GM12865 (cell line): Measurements from ENCODE around the gene USP22.

Source experiments
- DNase-seq: peaks from one replicate; pipeline ENCODE4 v3.0.0; 2010; ENCODE audit warnings: low read depth
- H3K4me3 ChIP-seq: 2 replicates; pipeline ENCODE4 v1.5.1; 2011; ENCODE audit warnings: mild to moderate bottlenecking, low read depth, low read length, control low read depth
- CTCF ChIP-seq: IDR thresholded peaks from 2 replicates; pipeline ENCODE4 v1.5.1; 2011; ENCODE audit warnings: low read length, control low read depth, low read depth, inconsistent platforms; ENCODE audit not compliant: insufficient read depth; ENCODE audit errors: missing control alignments

Gene USP22

GRCh38 chr17:21082001-21082436, 39.2 kb upstream of the USP22 start:
- DNase-seq, result peak; percentile 9
- TF ChIP-seq CTCF, result no peak
- H3K4me3 ChIP-seq, result no peak overlapping the region

- DNase-seq, result no peak
- no peak overlapping the region for H3K4me3 ChIP-seq
- TF ChIP-seq CTCF, result no peak
Measured at GRCh38 chr17:21079196-21079595, 36.4 kb upstream of the USP22 start.

GRCh38 chr17:21078016-21078780, 35.4 kb upstream of the USP22 start:
- no peak for DNase-seq
- no peak for TF ChIP-seq CTCF
- H3K4me3 ChIP-seq, result no peak overlapping the region

- no peak for TF ChIP-seq CTCF
- no peak for DNase-seq
- H3K4me3 ChIP-seq, result no peak overlapping the region
Measured at GRCh38 chr17:21077281-21077680, 34.5 kb upstream of the USP22 start.

- H3K4me3 ChIP-seq, result no peak overlapping the region
Measured at GRCh38 chr17:21076242-21076641, 33.4 kb upstream of the USP22 start.

GRCh38 chr17:21075739-21076085, 32.9 kb upstream of the USP22 start:
- no peak overlapping the region for H3K4me3 ChIP-seq
- TF ChIP-seq CTCF, result no peak
- no peak for DNase-seq

More at GRCh38 chr17:21076242-21076641, 33.4 kb upstream of the USP22 start:
- TF ChIP-seq CTCF, result no peak
- DNase-seq, result no peak

GRCh38 chr17:21072745-21073197, 30.0 kb upstream of the USP22 start:
- TF ChIP-seq CTCF, result no peak
- DNase-seq, result no peak
- no peak overlapping the region for H3K4me3 ChIP-seq
